ENCODE results near the gene GKAP1.
"Not testable (repeated sequence)": the region's sequence is repeated elsewhere in the genome, so short reads cannot be mapped to it uniquely, and the experiment has no call there.

The GKAP1 gene

DNA sequence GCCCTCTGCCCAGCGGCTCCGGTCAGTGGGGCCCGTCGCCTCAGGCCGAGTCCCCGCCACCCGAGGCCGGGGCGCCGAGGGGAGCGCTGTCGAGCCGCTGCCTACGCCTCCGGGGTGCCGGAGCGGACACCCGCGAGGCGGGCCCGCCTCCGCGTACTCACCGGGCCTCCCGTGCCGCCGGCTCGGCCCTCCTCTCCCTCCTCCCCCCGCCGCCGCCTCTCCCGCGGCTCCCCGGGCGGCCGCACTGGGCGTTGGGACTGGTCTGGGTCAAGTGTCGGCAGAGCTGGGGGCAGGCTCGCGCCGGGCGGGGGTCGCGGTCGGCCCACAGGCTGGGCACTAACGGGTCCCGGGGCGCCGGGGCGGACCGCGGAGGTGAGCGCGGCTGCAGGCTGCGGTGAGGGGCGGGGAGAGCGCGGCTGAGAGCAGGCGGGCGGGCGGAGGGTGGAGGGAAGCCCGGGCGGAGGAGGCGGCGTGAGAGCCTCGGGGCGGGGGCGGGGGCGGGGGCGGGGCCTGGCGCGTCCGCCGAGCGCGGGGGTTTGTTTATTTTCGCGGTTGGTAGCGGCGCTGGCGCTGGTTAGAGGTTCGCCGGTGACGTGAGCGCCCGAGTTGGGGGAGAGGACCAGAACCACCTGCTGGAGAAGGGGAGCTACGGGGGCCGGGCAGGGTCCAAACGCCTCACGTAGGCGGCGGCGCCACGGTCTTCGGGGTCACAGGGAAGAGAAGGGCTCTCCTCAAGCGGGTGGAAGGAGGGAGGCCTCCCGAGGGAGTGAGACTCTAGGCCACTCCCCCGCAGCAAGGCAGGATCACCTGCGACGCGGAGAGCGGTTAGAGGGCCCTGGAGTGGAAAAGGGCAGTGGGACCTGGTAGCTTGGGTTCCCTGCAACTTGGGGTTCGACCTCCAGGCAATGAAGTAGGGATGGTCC is at the start of gene GKAP1:
Gene GKAP1 (minus strand): TSS at position 414 of the 923 bp plus-strand sequence. CDS start 11,252 bp downstream, outside the sequence.
- DNase-seq = peak; percentile 68

DNA sequence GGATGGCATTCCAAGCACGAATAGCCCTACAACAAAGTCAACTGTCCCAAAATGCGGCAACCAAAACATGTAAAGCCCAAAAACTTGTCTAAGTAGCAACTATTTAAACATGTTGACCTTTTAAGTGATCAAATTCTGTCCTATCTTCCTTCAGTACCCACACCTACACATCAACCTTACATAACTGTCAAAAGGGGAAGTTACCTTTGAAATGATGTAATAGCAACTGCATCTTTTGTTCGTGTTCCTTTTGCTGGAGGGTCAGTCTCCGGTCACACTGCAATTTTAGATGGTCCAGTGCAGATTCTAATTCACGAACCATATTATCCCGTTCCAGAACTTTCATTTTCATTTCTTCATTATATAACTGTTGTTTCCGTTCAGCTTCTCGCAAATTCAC is 32.3 kb upstream of the GKAP1 start:
- DNase-seq = not testable (repeated sequence)

DNA sequence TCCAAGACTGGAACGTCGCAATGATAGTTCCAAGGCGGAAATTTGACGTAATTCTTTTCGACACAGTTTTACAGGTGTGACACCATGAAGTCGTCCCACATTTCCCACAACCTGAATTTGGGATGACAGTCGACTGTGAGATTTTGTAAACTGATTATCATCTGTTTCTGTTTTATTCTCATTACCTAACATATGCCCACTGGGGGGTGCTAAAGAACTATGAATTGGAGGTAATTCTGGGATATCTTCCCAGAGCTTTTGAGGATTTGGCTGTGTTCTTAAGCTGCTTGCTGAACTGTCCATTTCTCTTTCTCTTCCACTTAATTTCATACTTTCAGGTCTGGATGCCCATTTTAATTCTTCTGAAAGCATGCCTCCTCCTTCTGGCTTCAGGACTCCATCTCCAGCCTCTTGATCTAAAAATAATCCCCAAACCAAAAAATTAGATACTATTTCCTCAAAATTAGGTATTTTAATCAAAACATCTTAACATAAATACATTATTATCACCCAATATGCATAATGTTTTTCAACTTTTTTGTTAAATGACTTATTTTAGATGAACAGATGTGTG is 19.6 kb upstream of the GKAP1 start:
- DNase-seq = not testable (repeated sequence)

DNA sequence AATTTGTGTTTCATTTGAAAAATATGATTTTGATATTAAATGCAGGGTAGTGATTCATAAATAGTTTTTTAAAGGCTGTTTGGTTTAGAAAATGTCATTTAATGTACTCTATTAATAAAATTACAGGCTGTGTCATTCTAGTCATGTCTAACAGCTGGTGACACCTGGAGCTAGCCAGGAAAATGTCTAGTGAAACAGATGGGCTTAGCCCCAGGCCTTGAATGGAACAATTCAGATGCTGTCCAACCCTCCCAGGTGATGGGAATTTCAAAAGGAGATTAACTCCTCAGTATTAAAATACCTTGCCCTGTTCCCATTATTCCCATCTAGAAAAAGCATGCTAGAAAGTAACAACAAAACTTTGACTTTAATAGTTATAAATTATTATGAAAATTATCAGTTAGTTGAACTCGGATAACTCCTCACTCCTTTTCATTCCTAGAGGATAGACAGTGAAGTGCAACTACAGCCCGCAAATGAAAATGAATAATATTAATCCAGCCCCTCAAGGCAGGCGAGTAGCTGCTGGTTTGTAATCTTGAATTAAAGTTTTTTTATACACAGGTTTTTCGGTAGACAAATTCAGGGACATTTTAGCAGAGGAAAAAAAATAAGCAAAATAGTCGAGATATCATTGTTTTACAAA is 13.0 kb upstream of the GKAP1 start:
- DNase-seq = not testable (repeated sequence)

DNA sequence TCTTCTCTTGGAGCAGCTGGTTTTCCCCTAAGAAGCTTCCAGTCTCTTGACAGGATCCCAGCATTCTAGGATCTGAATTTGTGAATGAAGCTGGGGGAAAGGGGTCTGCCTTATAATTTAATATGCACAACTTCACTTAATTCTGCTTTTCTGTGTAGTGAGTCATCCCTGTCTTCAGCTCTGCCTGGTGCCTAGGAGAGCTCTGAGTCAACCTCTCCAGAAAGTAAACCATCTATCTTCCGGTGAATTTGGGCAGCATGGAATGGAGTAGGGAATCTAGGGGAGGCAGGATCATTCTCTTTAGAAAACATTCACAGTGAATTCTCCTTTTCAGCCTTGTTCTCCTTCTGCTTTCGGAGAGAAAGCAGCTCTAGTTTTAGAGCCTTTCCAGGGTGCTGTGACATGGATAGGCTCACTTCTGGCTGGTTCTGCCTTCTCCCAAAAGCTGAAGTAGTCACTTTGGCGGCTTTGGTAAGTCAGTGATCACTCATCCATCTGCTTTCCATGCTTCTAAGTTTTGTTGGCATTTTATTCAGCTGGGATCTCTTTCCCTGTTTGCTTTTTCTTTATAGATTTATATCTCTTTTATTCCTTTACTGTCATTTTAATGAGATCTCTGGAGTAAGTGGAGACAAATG is 7.5 kb upstream of the GKAP1 start:
- DNase-seq = not testable (repeated sequence)

DNA sequence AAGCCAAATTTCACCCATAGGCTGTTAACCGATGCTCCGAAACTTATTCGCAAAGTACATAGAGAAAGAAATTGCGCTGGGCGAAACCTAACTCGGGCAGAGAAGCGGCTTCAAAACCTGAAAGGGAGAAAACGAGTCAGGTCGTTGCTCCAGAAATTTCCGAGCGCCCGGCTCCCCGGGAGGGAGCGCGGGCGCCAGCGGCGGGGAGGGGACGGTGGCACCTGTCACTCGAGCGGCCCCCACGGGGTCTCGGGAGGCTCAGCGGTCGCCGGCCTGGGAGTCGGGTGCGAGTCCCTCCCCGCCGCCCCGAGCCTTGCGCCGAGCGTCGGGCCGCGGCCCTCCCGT is 586 bp downstream of the GKAP1 start:
- DNase-seq = peak; percentile 8

DNA sequence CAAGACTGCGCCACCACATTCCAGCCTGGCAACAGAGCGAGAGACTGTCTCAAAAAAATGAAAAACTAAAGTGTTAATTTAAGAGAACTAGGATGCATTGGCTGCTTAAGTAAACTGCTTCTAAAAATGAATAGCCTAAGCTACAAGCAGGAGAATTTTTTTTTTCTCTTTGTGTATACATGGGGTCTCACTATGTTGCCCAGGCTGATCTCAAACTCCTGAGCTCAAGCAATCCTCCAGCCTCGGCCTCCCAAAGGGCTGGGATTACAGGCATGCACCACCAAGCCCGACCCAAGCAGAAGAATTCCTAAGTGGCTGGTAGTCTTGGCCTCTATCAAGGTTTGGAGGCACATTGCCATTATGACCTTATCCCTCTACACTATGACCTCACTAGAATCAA is 2.4 kb downstream of the GKAP1 start:
- not testable (repeated sequence) for DNase-seq

DNA sequence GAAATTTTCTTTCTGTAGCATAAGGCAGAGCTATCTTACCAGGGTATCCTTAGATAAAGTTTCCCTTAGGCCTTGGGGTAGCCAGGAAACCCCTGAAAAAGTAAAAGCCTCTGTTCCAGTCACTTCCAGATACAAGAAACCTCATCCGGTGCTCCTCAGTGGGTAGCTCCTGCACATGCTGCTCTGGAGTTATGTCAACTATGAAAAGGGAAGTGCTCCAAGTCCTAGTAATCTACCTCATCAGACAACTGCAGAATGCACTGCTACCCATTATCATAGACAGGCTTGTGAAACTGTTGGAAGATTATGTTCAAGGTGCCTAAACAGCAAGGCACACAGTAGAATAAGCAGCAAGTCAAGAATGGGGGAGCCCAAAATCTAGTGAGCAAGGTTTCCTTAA is 8.4 kb downstream of the GKAP1 start:
- not testable (repeated sequence) for DNase-seq

DNA sequence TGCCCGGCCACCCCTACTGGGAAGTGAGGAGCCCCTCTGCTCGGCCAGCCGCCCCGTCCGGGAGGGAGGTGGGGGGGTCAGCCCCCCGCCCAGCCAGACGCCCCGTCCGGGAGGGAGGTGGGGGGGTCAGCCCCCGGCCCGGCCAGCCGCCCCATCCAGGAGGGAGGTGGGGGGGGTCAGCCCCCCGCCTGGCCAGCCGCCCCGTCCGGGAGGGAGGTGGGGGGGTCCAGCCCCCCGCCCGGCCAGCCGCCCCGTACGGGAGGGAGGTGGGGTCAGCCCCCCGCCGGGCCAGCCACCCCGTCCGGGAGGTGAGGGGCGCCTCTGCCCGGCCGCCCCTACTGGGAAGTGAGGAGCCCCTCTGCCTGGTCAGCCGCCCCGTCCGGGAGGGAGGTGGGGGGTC is 13.1 kb downstream of the GKAP1 start:
- DNase-seq = not testable (repeated sequence)

DNA sequence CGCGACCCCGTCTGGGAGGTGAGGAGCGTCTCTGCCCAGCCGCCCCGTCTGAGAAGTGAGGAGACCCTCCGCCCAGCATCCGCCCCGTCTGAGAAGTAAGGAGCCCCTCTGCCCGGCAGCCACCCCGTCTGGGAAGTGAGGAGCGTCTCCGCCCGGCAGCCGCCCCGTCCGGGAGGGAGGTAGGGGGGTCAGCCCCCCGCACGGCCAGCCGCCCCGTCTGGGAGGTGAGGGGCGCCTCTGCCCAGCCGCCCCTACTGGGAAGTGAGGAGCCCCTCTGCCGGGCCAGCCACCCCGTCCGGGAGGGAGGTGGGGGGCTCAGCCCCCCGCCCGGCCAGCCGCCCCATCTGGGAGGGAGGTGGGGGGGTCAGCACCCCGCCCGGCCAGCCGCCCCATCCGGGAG is 13.6 kb downstream of the GKAP1 start:
- not testable (repeated sequence) for DNase-seq

DNA sequence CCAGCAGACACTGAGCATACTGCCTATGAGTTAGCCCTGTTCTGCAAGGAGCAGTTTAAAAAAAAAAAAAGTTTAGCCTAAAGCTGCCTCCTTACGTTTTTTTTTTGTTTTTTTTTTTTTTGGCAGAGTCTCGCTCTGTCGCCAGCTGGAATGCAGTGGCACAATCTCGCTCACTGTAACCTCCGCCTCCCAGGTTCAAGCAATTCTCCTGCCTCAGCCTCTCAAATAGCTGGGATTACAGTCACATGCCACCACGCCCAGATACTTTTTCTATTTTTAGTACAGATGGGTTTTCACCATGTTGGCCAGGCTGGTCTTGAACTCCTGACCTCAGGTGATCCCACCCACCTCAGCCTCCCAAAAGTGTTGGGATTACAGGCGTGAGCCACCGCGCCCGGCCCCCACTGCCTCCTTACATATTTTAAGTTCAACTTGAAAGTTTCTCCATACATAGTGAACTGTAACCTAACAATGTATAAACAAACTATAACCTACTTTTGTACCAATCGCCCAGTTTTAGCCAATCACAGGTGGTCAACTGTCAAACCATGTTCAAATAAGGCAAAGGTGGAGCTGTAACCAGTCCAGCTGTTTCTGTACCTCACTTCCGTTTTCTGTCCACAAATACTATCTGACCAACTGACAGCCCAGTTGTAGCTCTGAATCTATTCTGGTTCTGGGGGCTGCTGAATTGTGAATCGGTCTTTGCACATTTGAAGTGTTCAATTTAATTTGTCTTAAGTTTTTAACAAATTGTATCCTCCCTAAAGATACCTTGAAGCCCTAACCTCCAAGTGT is 17.1 kb downstream of the GKAP1 start:
- DNase-seq = no peak

DNA sequence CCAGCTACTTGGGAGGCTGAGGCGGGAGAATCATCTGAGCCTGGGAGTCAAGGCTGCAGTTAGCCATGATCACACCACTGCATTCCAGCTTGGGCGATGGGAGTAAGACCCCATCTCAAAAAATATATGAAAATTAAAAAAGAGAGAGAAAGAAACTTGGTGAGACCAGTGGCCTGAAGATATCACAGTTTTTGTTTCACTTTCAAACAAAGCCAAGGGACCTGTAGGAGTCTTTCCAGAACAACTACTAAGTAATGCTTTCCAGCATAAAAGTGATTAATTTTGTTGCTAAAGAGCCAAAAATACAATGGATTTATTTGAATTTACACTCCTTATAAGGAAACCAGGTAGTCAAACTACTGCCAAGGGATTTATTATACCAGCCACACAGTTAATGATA is 23.5 kb downstream of the GKAP1 start:
- DNase-seq = no peak

DNA sequence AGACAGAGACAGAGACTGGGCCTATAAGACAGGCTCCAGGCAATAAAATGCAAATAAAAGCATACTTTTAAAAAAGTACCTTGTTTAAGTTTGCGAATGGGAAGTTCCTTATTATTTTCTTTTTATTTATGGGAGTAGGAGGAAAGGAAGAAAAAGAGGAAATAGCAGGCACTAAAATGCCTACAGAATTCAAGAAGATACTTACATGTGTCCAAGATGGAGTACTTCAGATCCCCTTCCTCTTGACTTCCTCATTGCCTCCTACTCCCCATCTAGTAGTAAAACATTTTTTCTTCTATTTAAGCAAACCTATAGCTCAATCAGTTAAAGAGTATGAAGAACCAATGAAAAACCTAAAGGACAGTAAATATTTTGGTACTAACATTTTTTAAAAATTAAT is 24.8 kb downstream of the GKAP1 start:
- no peak for DNase-seq

DNA sequence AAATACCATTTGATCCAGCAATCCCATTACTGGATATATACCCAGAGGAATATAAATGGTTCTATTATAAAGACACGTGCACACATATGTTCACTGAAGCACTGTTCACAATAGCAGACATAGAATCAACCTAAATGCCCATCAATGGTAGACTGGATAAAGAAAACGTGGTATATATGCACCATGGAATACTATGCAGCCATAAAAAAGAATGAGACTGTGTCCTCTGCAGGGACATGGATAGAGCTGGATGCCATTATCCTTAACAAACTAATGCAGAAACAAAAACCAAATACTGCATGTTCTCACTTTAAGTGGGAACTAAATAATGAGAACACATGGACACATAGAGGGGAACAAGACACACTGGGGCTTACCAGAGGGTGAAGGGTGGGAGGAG is 39.4 kb downstream of the GKAP1 start:
- no peak for DNase-seq

DNA sequence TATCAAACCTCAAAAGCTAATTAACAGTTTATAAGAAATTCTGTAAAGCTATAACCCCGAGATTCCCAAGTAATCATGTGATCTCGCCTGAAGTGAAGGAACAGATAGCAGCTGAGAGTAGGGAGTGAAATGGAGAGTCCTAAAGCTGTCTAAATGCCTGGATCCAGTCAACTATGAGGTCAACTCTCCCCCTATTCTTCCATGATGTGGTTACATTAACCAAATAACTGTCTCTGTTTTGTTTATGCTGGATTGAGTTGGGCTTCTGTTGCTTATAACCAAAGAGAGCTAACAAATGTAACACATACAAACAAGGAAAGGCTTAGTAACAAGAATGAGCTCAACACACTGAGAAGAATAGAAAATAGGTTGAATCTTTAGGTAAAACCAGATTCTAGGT is 41.6 kb downstream of the GKAP1 start:
- DNase-seq = no peak

DNA sequence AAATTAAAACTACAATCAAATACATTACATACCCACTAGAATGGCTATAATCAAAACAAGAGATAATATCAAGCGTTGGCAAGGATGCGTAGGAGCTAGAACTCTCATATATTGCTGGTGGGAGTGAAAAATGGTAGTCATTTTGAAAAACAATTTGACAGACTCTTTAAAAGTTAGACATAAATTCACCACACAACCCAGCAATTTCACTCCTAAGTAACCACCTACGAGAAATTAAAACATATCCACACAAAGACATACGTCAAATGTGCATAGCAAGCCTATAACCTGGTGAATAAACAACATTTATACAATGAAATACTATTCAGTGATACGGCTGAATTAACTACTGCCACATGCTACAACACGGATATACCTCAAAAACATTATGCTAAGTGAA is 44.7 kb downstream of the GKAP1 start:
- DNase-seq = no peak

DNA sequence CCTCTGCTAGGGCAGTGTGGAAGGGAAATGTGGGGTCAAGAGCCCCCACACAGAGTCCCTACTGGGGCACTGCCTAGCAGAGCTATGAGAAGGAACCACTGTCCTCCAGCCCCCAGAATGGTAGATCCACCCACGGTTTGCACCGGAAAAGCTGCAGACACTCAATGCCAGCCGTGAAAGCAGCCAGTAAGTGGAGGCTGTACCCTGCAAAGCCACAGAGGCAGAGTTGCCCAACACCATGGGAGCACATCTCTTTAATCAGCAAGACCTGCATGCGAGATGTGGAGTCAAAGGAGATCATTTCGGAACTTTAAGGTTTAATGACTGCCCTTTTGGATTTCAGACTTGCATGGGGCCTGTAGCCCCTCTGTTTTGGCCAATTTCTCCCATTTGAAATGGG is 52.2 kb downstream of the GKAP1 start:
- no peak for DNase-seq

DNA sequence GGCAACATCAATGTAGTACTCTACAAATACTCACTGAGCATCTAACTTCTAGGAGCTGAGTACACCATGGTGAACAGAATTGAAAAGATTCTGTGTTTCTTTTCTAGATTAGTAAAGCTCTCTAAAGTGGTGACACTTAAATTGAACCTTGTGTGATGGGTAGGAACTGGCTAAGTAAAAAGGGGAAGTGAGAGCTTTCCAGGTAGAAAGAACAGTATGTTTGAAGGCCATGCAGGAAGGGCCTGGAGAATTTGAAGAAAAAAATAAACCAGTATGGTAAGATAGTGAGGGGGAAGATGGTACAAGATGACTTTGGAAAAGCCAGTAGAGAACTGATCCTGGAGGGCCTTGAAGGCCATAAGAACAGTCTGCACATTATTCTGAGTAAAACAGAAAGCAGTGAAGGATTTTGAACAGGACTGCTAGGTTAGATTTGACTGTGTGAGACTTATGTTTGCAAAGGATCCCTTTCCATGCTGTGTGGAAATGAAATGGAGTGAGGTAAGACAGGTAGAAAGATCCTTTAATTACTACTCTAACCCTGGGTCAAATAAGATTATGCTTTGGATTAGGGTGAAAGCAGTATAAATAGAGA is 63.1 kb downstream of the GKAP1 start:
- DNase-seq = no peak

DNA sequence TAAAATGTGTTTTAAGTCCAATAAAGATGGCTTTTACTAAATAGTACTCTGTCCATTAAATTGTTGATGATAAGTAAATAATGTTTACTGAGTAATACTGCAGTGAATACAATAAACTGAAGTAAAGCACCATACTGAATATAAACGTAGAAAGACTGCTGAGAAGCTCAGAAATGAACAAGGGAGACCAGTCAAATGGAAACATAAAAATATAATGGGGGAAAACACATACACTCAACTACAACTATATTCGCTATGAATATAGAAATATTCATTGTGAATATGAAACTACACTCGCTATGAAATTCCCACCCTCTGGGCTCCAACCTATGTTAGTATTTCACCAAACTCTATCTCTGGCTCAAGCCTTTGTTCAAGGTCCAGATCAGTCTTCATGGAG is 67.9 kb downstream of the GKAP1 start:
- no peak for DNase-seq

DNA sequence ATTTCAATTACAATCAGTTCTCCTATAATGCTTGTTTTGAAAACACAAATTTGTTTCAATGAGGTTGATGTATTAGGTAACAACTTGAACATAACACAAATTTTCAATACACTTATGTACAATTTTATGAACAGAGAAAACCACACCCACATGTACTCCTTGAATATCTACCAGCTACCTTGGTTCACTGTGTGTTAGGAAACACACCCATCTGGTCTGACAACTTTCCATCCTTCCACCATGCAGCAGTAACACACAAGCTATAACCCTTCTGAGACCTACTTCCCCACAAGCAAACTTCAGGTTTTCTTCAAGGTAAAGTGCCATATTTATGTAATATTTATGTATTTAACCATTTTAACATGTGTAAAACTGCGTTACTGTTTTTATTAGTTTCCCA is 73.4 kb downstream of the GKAP1 start:
- no peak for DNase-seq

DNA sequence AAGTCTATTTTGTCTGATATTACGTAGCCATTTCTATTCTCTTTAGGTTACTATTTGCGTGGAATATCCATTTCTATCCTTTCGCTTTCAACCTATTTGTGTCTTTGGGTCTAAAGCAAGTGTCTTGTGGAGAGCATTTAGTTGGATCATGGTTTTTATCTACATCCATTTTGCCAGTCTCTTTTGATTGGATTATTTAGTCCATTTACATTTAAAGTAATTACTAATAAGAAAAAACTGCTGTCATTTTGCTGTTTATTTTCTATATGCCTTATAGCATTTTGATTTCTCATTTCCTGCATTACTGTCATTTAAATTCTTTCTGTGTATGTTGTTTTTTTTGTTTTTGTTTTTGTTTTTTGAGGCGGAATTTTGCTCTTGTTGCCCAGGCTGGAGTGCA is 83.8 kb downstream of the GKAP1 start:
- no peak for DNase-seq

Data from activated T-cell treated with anti-CD3 and anti-CD28 coated beads for 4 hours (primary cell).